GM23338 (cell line): ENCODE measurements around the gene PRSS2.

Experiments used
- CREB1 ChIP-seq: fragments of 250-450 bp; sonication (Bioruptor Pico); IDR thresholded peaks from 2 replicates; pipeline ENCODE4 v1.5.0; 2020; ENCODE audit warnings: low read depth, mild to moderate bottlenecking, moderate library complexity
- EZH2 ChIP-seq: fragments of 200-600 bp; sonication (generic); IDR thresholded peaks from one replicate; pipeline ENCODE4 v1.8.0; 2017; ENCODE audit warnings: antibody characterized with exemption, mild to moderate bottlenecking, low read depth; ENCODE audit not compliant: unreplicated experiment
- EZH2phosphoT487 ChIP-seq: fragments of 200-600 bp; sonication (generic); IDR thresholded peaks from one replicate; pipeline ENCODE4 v1.8.1; 2018; ENCODE audit warnings: antibody characterized with exemption; ENCODE audit not compliant: unreplicated experiment
- JUNB ChIP-seq: IDR thresholded peaks from one replicate; pipeline ENCODE4 v1.6.1; 2016; ENCODE audit warnings: antibody characterized with exemption; ENCODE audit not compliant: unreplicated experiment
- NANOG ChIP-seq: IDR thresholded peaks from 2 replicates; pipeline ENCODE4 v1.6.1; 2016; ENCODE audit warnings: antibody characterized with exemption, borderline replicate concordance
- POLR2AphosphoS5 ChIP-seq: IDR thresholded peaks from 2 replicates; pipeline ENCODE4 v1.6.1; 2016; ENCODE audit warnings: antibody characterized with exemption, low read depth
- ZNF114 ChIP-seq: fragments of 250-450 bp; sonication (Bioruptor Pico); IDR thresholded peaks from 2 replicates; pipeline ENCODE4 v1.5.0; 2020; ENCODE audit warnings: mild to moderate bottlenecking, moderate library complexity
- ZNF331 ChIP-seq: fragments of 250-450 bp; sonication (Bioruptor Pico); IDR thresholded peaks from 2 replicates; pipeline ENCODE4 v1.5.0; 2020; ENCODE audit warnings: low read depth, mild to moderate bottlenecking, moderate library complexity
- TF ChIP-seq, protein P1 (sequence below), 2 experiments: fragments of 200-600 bp in 1 of 2; sonication (generic) in 1 of 2; conservative IDR thresholded peaks; 2 replicates each; pipeline versions ENCODE4 v1.5.1 to v1.6.1; 2016 to 2017; ENCODE audit warnings: antibody characterized with exemption in 2 of 2, low read depth in 2 of 2, mild to moderate bottlenecking in 2 of 2, moderate library complexity in 1 of 2
- TF ChIP-seq, protein P2 (sequence below): IDR thresholded peaks from one replicate; pipeline ENCODE4 v1.6.1; 2018; ENCODE audit warnings: antibody characterized with exemption; ENCODE audit not compliant: unreplicated experiment
- TF ChIP-seq, protein P3 (sequence below): IDR thresholded peaks from 2 replicates; pipeline ENCODE4 v1.6.1; 2016; ENCODE audit warnings: antibody characterized with exemption

DNA sequence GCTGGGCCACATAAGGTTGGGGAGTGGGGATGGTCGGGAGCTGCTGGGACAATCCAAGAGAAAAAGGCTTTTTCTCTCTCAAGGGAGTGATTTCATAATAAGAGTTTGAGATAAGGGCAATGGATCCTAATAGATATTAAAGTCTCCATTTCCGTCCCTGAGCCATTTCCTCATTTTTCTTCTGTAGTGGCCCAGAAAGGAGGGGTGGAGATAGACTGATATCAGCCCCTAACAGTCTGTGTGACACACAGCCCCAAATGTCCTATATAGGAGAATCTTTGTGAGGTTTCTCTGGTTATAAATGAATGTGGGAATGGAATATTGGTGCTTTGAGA lies 35.2 kb downstream of the PRSS2 start:
- TF ChIP-seq, protein P1, sequence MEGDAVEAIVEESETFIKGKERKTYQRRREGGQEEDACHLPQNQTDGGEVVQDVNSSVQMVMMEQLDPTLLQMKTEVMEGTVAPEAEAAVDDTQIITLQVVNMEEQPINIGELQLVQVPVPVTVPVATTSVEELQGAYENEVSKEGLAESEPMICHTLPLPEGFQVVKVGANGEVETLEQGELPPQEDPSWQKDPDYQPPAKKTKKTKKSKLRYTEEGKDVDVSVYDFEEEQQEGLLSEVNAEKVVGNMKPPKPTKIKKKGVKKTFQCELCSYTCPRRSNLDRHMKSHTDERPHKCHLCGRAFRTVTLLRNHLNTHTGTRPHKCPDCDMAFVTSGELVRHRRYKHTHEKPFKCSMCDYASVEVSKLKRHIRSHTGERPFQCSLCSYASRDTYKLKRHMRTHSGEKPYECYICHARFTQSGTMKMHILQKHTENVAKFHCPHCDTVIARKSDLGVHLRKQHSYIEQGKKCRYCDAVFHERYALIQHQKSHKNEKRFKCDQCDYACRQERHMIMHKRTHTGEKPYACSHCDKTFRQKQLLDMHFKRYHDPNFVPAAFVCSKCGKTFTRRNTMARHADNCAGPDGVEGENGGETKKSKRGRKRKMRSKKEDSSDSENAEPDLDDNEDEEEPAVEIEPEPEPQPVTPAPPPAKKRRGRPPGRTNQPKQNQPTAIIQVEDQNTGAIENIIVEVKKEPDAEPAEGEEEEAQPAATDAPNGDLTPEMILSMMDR (conservative IDR thresholded peaks at IDR 0.05; ENCODE audit: low read depth in 2 of 2): no peak
- TF ChIP-seq EZH2phosphoT487: no peak
- no peak for TF ChIP-seq EZH2
- TF ChIP-seq POLR2AphosphoS5: no peak
- TF ChIP-seq, protein P2, sequence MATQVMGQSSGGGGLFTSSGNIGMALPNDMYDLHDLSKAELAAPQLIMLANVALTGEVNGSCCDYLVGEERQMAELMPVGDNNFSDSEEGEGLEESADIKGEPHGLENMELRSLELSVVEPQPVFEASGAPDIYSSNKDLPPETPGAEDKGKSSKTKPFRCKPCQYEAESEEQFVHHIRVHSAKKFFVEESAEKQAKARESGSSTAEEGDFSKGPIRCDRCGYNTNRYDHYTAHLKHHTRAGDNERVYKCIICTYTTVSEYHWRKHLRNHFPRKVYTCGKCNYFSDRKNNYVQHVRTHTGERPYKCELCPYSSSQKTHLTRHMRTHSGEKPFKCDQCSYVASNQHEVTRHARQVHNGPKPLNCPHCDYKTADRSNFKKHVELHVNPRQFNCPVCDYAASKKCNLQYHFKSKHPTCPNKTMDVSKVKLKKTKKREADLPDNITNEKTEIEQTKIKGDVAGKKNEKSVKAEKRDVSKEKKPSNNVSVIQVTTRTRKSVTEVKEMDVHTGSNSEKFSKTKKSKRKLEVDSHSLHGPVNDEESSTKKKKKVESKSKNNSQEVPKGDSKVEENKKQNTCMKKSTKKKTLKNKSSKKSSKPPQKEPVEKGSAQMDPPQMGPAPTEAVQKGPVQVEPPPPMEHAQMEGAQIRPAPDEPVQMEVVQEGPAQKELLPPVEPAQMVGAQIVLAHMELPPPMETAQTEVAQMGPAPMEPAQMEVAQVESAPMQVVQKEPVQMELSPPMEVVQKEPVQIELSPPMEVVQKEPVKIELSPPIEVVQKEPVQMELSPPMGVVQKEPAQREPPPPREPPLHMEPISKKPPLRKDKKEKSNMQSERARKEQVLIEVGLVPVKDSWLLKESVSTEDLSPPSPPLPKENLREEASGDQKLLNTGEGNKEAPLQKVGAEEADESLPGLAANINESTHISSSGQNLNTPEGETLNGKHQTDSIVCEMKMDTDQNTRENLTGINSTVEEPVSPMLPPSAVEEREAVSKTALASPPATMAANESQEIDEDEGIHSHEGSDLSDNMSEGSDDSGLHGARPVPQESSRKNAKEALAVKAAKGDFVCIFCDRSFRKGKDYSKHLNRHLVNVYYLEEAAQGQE: no peak
- no peak for TF ChIP-seq ZNF331 (CRISPR knock-in tag)
- TF ChIP-seq JUNB: no peak
- TF ChIP-seq ZNF114: no peak
- TF ChIP-seq NANOG: no peak
- TF ChIP-seq, protein P3, sequence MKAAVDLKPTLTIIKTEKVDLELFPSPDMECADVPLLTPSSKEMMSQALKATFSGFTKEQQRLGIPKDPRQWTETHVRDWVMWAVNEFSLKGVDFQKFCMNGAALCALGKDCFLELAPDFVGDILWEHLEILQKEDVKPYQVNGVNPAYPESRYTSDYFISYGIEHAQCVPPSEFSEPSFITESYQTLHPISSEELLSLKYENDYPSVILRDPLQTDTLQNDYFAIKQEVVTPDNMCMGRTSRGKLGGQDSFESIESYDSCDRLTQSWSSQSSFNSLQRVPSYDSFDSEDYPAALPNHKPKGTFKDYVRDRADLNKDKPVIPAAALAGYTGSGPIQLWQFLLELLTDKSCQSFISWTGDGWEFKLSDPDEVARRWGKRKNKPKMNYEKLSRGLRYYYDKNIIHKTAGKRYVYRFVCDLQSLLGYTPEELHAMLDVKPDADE: no peak
- TF ChIP-seq CREB1 (CRISPR knock-in tag): no peak
